ENCODE measurements around the gene COPB1.
A peak's percentile ranks its signal among the peaks of the same experiment; 100 is the strongest.

The COPB1 gene

GRCh38 chr11:14417617-14418374, 81.8 kb downstream of the COPB1 start:
- H3K9me3 ChIP-seq (ENCODE audit: insufficient read depth, low read length) = no peaks in the 10 kb centered on the region
- no peaks in the 10 kb centered on the region for H3K27me3 ChIP-seq (ENCODE audit: low read depth, low read length)
- TF ChIP-seq, protein P1, sequence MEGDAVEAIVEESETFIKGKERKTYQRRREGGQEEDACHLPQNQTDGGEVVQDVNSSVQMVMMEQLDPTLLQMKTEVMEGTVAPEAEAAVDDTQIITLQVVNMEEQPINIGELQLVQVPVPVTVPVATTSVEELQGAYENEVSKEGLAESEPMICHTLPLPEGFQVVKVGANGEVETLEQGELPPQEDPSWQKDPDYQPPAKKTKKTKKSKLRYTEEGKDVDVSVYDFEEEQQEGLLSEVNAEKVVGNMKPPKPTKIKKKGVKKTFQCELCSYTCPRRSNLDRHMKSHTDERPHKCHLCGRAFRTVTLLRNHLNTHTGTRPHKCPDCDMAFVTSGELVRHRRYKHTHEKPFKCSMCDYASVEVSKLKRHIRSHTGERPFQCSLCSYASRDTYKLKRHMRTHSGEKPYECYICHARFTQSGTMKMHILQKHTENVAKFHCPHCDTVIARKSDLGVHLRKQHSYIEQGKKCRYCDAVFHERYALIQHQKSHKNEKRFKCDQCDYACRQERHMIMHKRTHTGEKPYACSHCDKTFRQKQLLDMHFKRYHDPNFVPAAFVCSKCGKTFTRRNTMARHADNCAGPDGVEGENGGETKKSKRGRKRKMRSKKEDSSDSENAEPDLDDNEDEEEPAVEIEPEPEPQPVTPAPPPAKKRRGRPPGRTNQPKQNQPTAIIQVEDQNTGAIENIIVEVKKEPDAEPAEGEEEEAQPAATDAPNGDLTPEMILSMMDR (IDR thresholded peaks at IDR 0.05; ENCODE audit: low read depth, low read length) = no peak
- TF ChIP-seq EZH2phosphoT487 (IDR thresholded peaks at IDR 0.05; ENCODE audit: low read depth) = no peak
- no peaks in the 10 kb centered on the region for H4K20me1 ChIP-seq (ENCODE audit: insufficient read depth, low read length)
- H3K4me2 ChIP-seq (ENCODE audit: low read length) = no peak overlapping the region
- H3K4me3 ChIP-seq (ENCODE audit: low read length) = no peak overlapping the region
- no peak overlapping the region for H2AFZ ChIP-seq (ENCODE audit: low read depth, low read length)
- no peak overlapping the region for H3K9ac ChIP-seq (ENCODE audit: low read length)
- H3K27ac ChIP-seq (ENCODE audit: low read length) = no peak overlapping the region
- no peaks in the 10 kb centered on the region for H3K36me3 ChIP-seq (replicated peaks; ENCODE audit: low read depth, low read length)
- H3K4me1 ChIP-seq (ENCODE audit: low read length) = peaks cover 15% of the 10 kb centered on the region
- H3K79me2 ChIP-seq (ENCODE audit: low read length) = no peaks in the 10 kb centered on the region

DNA sequence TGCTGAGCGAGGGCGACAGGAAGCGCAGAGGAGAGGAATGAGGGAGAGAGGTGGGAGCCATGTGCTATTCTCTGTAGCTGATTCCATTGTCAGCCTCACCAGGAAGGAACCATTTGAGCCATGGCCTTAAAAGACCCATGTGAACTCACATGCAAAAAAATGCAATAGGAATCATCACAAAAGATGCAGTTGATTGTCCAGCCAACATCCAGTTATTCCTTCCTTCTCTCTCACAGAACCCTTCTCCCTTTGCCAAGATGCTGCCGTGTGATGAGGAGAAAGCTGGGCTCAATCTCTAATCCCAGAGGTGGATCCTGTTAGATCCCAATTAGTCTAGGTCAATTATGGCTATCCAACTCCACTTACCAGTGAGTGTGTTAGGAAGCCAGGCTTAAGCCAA, 82.4 kb downstream of the COPB1 start:
- no peaks in the 10 kb centered on the region for H3K27me3 ChIP-seq (ENCODE audit: low read depth, low read length)
- no peak overlapping the region for H2AFZ ChIP-seq (ENCODE audit: low read depth, low read length)
- H3K4me2 ChIP-seq (ENCODE audit: low read length) = no peak overlapping the region
- H3K79me2 ChIP-seq (ENCODE audit: low read length) = no peaks in the 10 kb centered on the region
- no peaks in the 10 kb centered on the region for H3K36me3 ChIP-seq (replicated peaks; ENCODE audit: low read depth, low read length)
- no peaks in the 10 kb centered on the region for H3K9me3 ChIP-seq (ENCODE audit: insufficient read depth, low read length)
- H4K20me1 ChIP-seq (ENCODE audit: insufficient read depth, low read length) = no peaks in the 10 kb centered on the region
- peaks cover 15% of the 10 kb centered on the region for H3K4me1 ChIP-seq (ENCODE audit: low read length)
- no peak overlapping the region for H3K9ac ChIP-seq (ENCODE audit: low read length)
- no peak overlapping the region for H3K27ac ChIP-seq (ENCODE audit: low read length)
- no peak overlapping the region for H3K4me3 ChIP-seq (ENCODE audit: low read length)
- TF ChIP-seq, protein P1 (IDR thresholded peaks at IDR 0.05; ENCODE audit: low read depth, low read length) = no peak
- no peak for TF ChIP-seq EZH2phosphoT487 (IDR thresholded peaks at IDR 0.05; ENCODE audit: low read depth)

DNA sequence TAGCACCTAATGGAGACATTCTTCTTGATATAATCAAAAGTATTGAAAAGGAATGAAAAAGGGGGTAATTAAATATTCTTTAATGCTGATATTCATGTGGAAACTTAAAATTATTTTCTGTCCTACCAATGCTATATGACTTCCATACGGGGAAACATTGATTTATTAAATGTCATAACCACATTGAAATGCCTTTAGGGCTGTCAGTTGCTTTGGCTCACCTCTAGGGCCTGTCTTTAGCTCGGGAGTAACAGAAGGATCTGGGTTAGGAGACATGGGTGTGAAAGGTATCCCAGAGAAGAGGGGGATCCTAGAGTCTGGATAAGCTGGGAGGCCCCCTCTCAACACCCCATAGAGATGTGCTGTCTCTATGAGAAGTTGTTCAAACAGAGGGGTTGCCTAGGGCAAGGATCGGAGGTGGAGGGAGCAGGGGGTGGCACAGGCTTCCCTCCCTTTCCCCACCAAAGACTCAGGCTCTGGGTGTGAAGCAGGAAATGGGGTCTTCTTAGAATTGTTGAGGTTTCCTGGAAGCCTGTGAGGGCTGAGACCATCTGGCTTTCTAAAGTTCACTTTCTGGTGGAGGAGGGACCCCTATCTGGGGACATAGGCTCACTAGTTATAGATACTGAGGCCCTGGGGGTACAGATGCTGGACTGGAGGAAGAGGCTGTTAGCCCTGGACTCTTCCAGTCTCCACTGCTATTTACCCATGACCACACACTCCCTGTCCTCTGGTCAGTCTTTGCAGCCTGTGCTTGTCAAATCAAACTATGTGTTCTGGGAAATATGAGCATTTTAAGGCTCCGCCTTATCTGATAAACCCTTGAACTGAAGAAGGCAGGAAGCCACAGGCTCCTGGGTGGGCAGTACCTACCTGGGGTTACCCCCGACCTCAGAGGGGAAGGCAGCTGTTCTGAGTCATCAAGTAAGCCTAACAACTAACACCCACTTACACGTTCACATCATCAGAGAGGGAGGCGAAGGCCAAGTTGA, 84.8 kb downstream of the COPB1 start:
- Histone ChIP-seq H3K27ac (ENCODE audit: low read length) (no peak overlapping the region), H3K4me3 (ENCODE audit: low read length) (no peak overlapping the region), H3K9me3 (ENCODE audit: insufficient read depth, low read length) (no peaks in the 10 kb centered on the region), H2AFZ (ENCODE audit: low read depth, low read length) (peak overlapping the region; percentile 61), H3K36me3 (replicated peaks; ENCODE audit: low read depth, low read length) (no peaks in the 10 kb centered on the region), H3K4me2 (ENCODE audit: low read length) (peak overlapping the region; percentile 51), H4K20me1 (ENCODE audit: insufficient read depth, low read length) (no peaks in the 10 kb centered on the region), H3K4me1 (ENCODE audit: low read length) (peaks cover 15% of the 10 kb centered on the region), H3K79me2 (ENCODE audit: low read length) (no peaks in the 10 kb centered on the region), H3K27me3 (ENCODE audit: low read depth, low read length) (no peaks in the 10 kb centered on the region), H3K9ac (ENCODE audit: low read length) (no peak overlapping the region; the same call in 1 of the 2 replicates)
- TF ChIP-seq, protein P1 (IDR thresholded peaks at IDR 0.05; ENCODE audit: low read depth, low read length) = no peak
- TF ChIP-seq EZH2phosphoT487 (IDR thresholded peaks at IDR 0.05; ENCODE audit: low read depth) = no peak

Data from OCI-LY3 (cell line).